Mesenchymal stem cell (in vitro differentiated cells and primary cell): ENCODE measurements around the gene GRM7.

Experiments used
- DNase-seq: peaks from one replicate; pipeline ENCODE4 v3.0.0-alpha.2; 2013
- H2AFZ ChIP-seq: one replicate; pipeline ENCODE4 v1.6.1; 2013; ENCODE audit warnings: low read depth, mild to moderate bottlenecking, control low read depth, inconsistent platforms, low read length, moderate library complexity
- H2AK5ac ChIP-seq: 2 replicates; pipeline ENCODE4 v1.6.1; 2013; ENCODE audit warnings: low read length, moderate library complexity, mild to moderate bottlenecking, inconsistent platforms; ENCODE audit not compliant: severe bottlenecking
- H2BK120ac ChIP-seq: one replicate; pipeline ENCODE4 v1.6.1; 2013; ENCODE audit warnings: low read depth, mild to moderate bottlenecking, inconsistent platforms, low read length, moderate library complexity
- H2BK12ac ChIP-seq, 2 experiments: one replicate each; pipeline ENCODE4 v1.6.1; 2013; ENCODE audit warnings: inconsistent platforms in 2 of 2, low read length in 2 of 2, mild to moderate bottlenecking in 2 of 2, moderate library complexity in 2 of 2, control low read depth in 1 of 2
- H2BK15ac ChIP-seq: one replicate; pipeline ENCODE4 v1.6.1; 2013; ENCODE audit warnings: mild to moderate bottlenecking, low read depth, inconsistent platforms; ENCODE audit not compliant: poor library complexity, severe bottlenecking
- H2BK5ac ChIP-seq: 2 replicates; pipeline ENCODE4 v1.6.1; 2013; ENCODE audit warnings: low read depth, mild to moderate bottlenecking, low read length, control low read depth, inconsistent platforms; ENCODE audit not compliant: poor library complexity, severe bottlenecking
- H3K14ac ChIP-seq, 2 experiments: one replicate each; pipeline ENCODE4 v1.6.1; 2013; ENCODE audit warnings: inconsistent platforms in 2 of 2, low read length in 2 of 2, control low read depth in 1 of 2, mild to moderate bottlenecking in 1 of 2, moderate library complexity in 1 of 2
- H3K18ac ChIP-seq, 2 experiments: one replicate each; pipeline ENCODE4 v1.6.1; 2013; ENCODE audit warnings: inconsistent platforms in 2 of 2, low read length in 2 of 2, control low read depth in 1 of 2, low read depth in 1 of 2, mild to moderate bottlenecking in 1 of 2
- H3K23ac ChIP-seq, 2 experiments: one replicate each; pipeline ENCODE4 v1.6.1; 2013; ENCODE audit warnings: inconsistent platforms in 2 of 2, low read length in 2 of 2, mild to moderate bottlenecking in 2 of 2, moderate library complexity in 2 of 2, control low read depth in 1 of 2
- H3K27ac ChIP-seq: 2 replicates; pipeline ENCODE4 v1.5.1; 2013; ENCODE audit warnings: mild to moderate bottlenecking, moderate library complexity, low read length, control low read depth, inconsistent platforms; ENCODE audit not compliant: poor library complexity, severe bottlenecking
- H3K27me3 ChIP-seq, 2 experiments: 2 replicates each; pipeline versions ENCODE4 v1.6.1 to v1.7.0; 2013; ENCODE audit warnings: low read length in 2 of 2, mild to moderate bottlenecking in 2 of 2, moderate library complexity in 2 of 2, control low read depth in 1 of 2, inconsistent platforms in 1 of 2; ENCODE audit not compliant: control insufficient read depth in 1 of 2, insufficient read depth in 1 of 2
- H3K36me3 ChIP-seq, 2 experiments: 2 replicates each; pipeline versions ENCODE4 v1.6.1 to v1.7.0; 2013; ENCODE audit warnings: low read length in 2 of 2, control low read depth in 1 of 2, inconsistent platforms in 1 of 2, low read depth in 1 of 2, mild to moderate bottlenecking in 1 of 2; ENCODE audit not compliant: insufficient read depth in 2 of 2, control insufficient read depth in 1 of 2
- H3K4ac ChIP-seq, 2 experiments: one replicate each; pipeline ENCODE4 v1.6.1; 2013; ENCODE audit warnings: inconsistent platforms in 2 of 2, low read length in 2 of 2, mild to moderate bottlenecking in 2 of 2, moderate library complexity in 2 of 2, control low read depth in 1 of 2, low read depth in 1 of 2
- H3K4me1 ChIP-seq: 2 replicates; pipeline ENCODE4 v1.6.1; 2013; ENCODE audit warnings: low read depth, low read length, control low read depth; ENCODE audit not compliant: control insufficient read depth, insufficient read depth
- H3K4me2 ChIP-seq: 2 replicates; pipeline ENCODE4 v1.6.1; 2013; ENCODE audit warnings: low read length, mild to moderate bottlenecking, inconsistent platforms; ENCODE audit not compliant: poor library complexity, severe bottlenecking
- H3K4me3 ChIP-seq, 2 experiments: 2 replicates each; pipeline versions ENCODE4 v1.5.1 to v1.7.0; 2013; ENCODE audit warnings: low read length in 2 of 2, mild to moderate bottlenecking in 2 of 2, control low read depth in 1 of 2, low read depth in 1 of 2; ENCODE audit not compliant: insufficient read depth in 1 of 2
- H3K79me1 ChIP-seq: replicated peaks from 2 replicates; pipeline ENCODE4 v1.6.1; 2013; ENCODE audit warnings: mild to moderate bottlenecking, control low read depth, low read length, inconsistent platforms; ENCODE audit not compliant: poor library complexity, severe bottlenecking
- H3K9ac ChIP-seq: 2 replicates; pipeline ENCODE4 v1.7.0; 2013; ENCODE audit warnings: mild to moderate bottlenecking, low read length, moderate library complexity
- H3K9me3 ChIP-seq: 2 replicates; pipeline ENCODE4 v1.7.0; 2013; ENCODE audit warnings: mild to moderate bottlenecking, low read length; ENCODE audit not compliant: control insufficient read depth
- H4K8ac ChIP-seq: one replicate; pipeline ENCODE4 v1.6.1; 2013; ENCODE audit warnings: inconsistent platforms, mild to moderate bottlenecking, low read length, moderate library complexity
- H4K91ac ChIP-seq: one replicate; pipeline ENCODE4 v1.6.1; 2013; ENCODE audit warnings: mild to moderate bottlenecking, low read length, inconsistent platforms
- whole genome bisulfite sequencing: methylation state at CpG from one replicate; pipeline ENCODE4 v1.1.7; 2013; ENCODE audit warnings: mixed read lengths; 5-methylcytosine and 5-hydroxymethylcytosine counted together

The GRM7 gene

GRCh38 chr3:7565574-7565973 lies 704.7 kb downstream of the GRM7 start:
- Histone ChIP-seq H2BK15ac (no peak overlapping the region), H3K36me3 (no peaks in the 10 kb centered on the region), H3K27ac (no peak overlapping the region), H3K79me1 (no peaks in the 10 kb centered on the region), H4K8ac (no peak overlapping the region), H2AFZ (no peak overlapping the region), H3K9me3 (peaks cover 4% of the 10 kb centered on the region), H3K18ac (no peak overlapping the region), H3K4me1 (no peaks in the 10 kb centered on the region), H2BK5ac (no peak overlapping the region), H2BK12ac (no peak overlapping the region), H3K27me3 (no peaks in the 10 kb centered on the region), H3K4me3 (no peak overlapping the region), H3K9ac (no peak overlapping the region), H3K14ac (no peak overlapping the region), H4K91ac (no peak overlapping the region), H3K23ac (no peak overlapping the region), H2AK5ac (no peak overlapping the region), H2BK120ac (no peak overlapping the region), H3K4me2 (no peak overlapping the region), H3K4ac (no peak overlapping the region)
- 90% methylated on average over 2 of the region's 2 CpGs for WGBS
- DNase-seq = no peak

GRCh38 chr3:7567160-7567559 lies 706.2 kb downstream of the GRM7 start:
- Histone ChIP-seq H3K18ac (no peak overlapping the region), H2BK12ac (no peak overlapping the region), H3K36me3 (no peaks in the 10 kb centered on the region), H2BK5ac (no peak overlapping the region), H3K4ac (no peak overlapping the region), H3K9ac (no peak overlapping the region), H3K4me2 (no peak overlapping the region), H4K8ac (no peak overlapping the region), H3K4me3 (no peak overlapping the region), H3K4me1 (no peaks in the 10 kb centered on the region), H3K79me1 (no peaks in the 10 kb centered on the region), H3K27me3 (no peaks in the 10 kb centered on the region), H2BK120ac (no peak overlapping the region), H2BK15ac (no peak overlapping the region), H3K9me3 (peaks cover 10% of the 10 kb centered on the region), H2AFZ (no peak overlapping the region), H3K14ac (no peak overlapping the region), H4K91ac (no peak overlapping the region), H3K23ac (no peak overlapping the region), H3K27ac (no peak overlapping the region), H2AK5ac (no peak overlapping the region)
- DNase-seq = no peak

- Histone ChIP-seq H3K4me3 (no peak overlapping the region), H2AFZ (no peak overlapping the region), H3K27me3 (no peaks in the 10 kb centered on the region), H2BK12ac (no peak overlapping the region), H3K23ac (no peak overlapping the region), H3K4me1 (no peaks in the 10 kb centered on the region), H2AK5ac (no peak overlapping the region), H3K9ac (no peak overlapping the region), H3K14ac (no peak overlapping the region), H4K91ac (no peak overlapping the region), H3K4ac (no peak overlapping the region), H3K4me2 (no peak overlapping the region), H3K9me3 (peaks cover 10% of the 10 kb centered on the region), H4K8ac (no peak overlapping the region), H3K36me3 (no peaks in the 10 kb centered on the region), H2BK120ac (no peak overlapping the region), H2BK5ac (no peak overlapping the region), H3K18ac (no peak overlapping the region), H3K79me1 (no peaks in the 10 kb centered on the region), H3K27ac (no peak overlapping the region), H2BK15ac (no peak overlapping the region)
- DNase-seq = no peak
- 90% methylated on average over 34 of the region's 34 CpGs for WGBS
These were observed 707.7 kb downstream of the GRM7 start for GRCh38 chr3:7568526-7569184.

GRCh38 chr3:7573330-7573729 lies 712.4 kb downstream of the GRM7 start:
- H4K91ac ChIP-seq = no peak overlapping the region
- H3K9ac ChIP-seq = no peak overlapping the region
- H3K23ac ChIP-seq = no peak overlapping the region
- H3K9me3 ChIP-seq = peaks cover 10% of the 10 kb centered on the region
- H3K4me3 ChIP-seq = no peak overlapping the region
- H3K27ac ChIP-seq = no peak overlapping the region
- H2BK15ac ChIP-seq = no peak overlapping the region
- H2AK5ac ChIP-seq = no peak overlapping the region
- H2BK120ac ChIP-seq = no peak overlapping the region
- H3K36me3 ChIP-seq = no peaks in the 10 kb centered on the region
- H2BK5ac ChIP-seq = no peak overlapping the region
- H3K14ac ChIP-seq = no peak overlapping the region
- no peak overlapping the region for H3K18ac ChIP-seq
- H3K79me1 ChIP-seq = no peaks in the 10 kb centered on the region
- no peak overlapping the region for H4K8ac ChIP-seq
- H2BK12ac ChIP-seq = no peak overlapping the region
- H3K27me3 ChIP-seq = no peaks in the 10 kb centered on the region
- DNase-seq = no peak
- H3K4me2 ChIP-seq = no peak overlapping the region
- WGBS = no CpG with 5 or more reads among the region's 2 CpGs
- H2AFZ ChIP-seq = no peak overlapping the region
- H3K4me1 ChIP-seq = no peaks in the 10 kb centered on the region
- H3K4ac ChIP-seq = no peak overlapping the region
